HEK293 (cell line): ENCODE data around the gene TIMM10.
A peak's percentile ranks its signal among the peaks of the same experiment; 100 is the strongest.

Source experiments
- SP2 ChIP-seq: fragments of 450-650 bp; formaldehyde crosslinking; IDR thresholded peaks from 2 replicates; pipeline ENCODE4 v1.5.1; 2016; ENCODE audit warnings: missing biosample characterization, missing genetic modification characterization
- ZNF121 ChIP-seq: fragments of 450-650 bp; formaldehyde crosslinking; IDR thresholded peaks from 2 replicates; pipeline ENCODE4 v1.5.1; 2016; ENCODE audit warnings: missing biosample characterization, missing genetic modification characterization
- ZNF140 ChIP-seq: fragments of 450-650 bp; formaldehyde crosslinking; IDR thresholded peaks from 2 replicates; pipeline ENCODE4 v1.5.1; 2016; ENCODE audit warnings: missing biosample characterization, missing genetic modification characterization
- ZNF473 ChIP-seq: fragments of 450-650 bp; formaldehyde crosslinking; IDR thresholded peaks from 2 replicates; pipeline ENCODE4 v1.5.1; 2017; ENCODE audit warnings: missing biosample characterization, missing genetic modification characterization
- ZNF777 ChIP-seq: fragments of 450-650 bp; formaldehyde crosslinking; IDR thresholded peaks from 2 replicates; pipeline ENCODE4 v1.5.1; 2017; ENCODE audit warnings: missing biosample characterization, missing genetic modification characterization, borderline replicate concordance
- TF ChIP-seq, protein P1 (sequence below): fragments of 450-650 bp; formaldehyde crosslinking; IDR thresholded peaks from 2 replicates; pipeline ENCODE4 v1.5.1; 2016; ENCODE audit warnings: missing biosample characterization, missing genetic modification characterization

DNA sequence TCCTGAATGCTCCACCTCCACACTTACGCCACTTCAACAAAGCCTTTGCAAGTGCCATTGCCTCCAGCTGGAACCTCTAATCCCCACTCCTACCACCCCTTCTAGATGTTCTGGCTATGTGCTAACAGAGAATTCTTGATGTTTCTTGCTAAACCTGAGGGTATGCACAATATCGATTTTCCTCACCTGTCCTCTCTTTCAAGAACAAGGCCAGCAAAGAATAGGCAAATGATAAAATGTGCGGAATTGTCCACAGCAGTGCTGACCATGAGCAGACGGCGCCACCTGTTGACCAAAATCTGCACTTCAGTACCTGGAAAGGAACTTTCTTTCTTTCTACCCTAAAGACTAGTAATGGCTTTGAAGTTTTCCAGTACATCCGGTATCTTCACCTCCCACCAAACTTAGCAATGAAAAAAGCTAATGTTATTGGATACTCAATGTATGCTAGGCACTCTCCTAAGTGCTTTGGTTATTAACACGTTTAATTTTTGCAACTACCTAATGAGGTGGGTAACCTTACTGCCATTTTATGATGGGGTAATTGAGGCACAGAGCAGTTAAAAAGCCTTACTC is 3.4 kb downstream of the TIMM10 start:
- TF ChIP-seq ZNF473 (tag by site-specific recombination) (no peak), ZNF777 (tag by site-specific recombination) (no peak), ZNF140 (tag by site-specific recombination) (peak; percentile 95), SP2 (no peak), ZNF121 (tag by site-specific recombination) (no peak)
- TF ChIP-seq, protein P1, sequence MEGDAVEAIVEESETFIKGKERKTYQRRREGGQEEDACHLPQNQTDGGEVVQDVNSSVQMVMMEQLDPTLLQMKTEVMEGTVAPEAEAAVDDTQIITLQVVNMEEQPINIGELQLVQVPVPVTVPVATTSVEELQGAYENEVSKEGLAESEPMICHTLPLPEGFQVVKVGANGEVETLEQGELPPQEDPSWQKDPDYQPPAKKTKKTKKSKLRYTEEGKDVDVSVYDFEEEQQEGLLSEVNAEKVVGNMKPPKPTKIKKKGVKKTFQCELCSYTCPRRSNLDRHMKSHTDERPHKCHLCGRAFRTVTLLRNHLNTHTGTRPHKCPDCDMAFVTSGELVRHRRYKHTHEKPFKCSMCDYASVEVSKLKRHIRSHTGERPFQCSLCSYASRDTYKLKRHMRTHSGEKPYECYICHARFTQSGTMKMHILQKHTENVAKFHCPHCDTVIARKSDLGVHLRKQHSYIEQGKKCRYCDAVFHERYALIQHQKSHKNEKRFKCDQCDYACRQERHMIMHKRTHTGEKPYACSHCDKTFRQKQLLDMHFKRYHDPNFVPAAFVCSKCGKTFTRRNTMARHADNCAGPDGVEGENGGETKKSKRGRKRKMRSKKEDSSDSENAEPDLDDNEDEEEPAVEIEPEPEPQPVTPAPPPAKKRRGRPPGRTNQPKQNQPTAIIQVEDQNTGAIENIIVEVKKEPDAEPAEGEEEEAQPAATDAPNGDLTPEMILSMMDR = peak; percentile 66; the same call in 1 of the 2 replicates
